Astrocyte (in vitro differentiated cells and primary cell): Measurements from ENCODE around the gene TPX2. TPM values are rescaled to one million over a fixed set of nuclear protein-coding genes. Genes with fewer than 3 reads are reported as not detected.
"Not testable (repeated sequence)": the region's sequence is repeated elsewhere in the genome, so short reads cannot be mapped to it uniquely, and the experiment has no call there.

ENCODE experiments used
- DNase-seq: peaks from one replicate; pipeline ENCODE4 v3.0.0-alpha.2; 2010; ENCODE audit warnings: low read depth
- FAIRE-seq: peaks from 2 replicates; lab custom pipeline; 2011; peaks lifted over from hg19 to GRCh38; lab: Jason Lieb, UNC
- H2AFZ ChIP-seq: 2 replicates; pipeline ENCODE4 v1.6.0; 2012; ENCODE audit warnings: low read depth, low read length, inconsistent platforms
- H3K27ac ChIP-seq: 2 replicates; pipeline ENCODE4 v1.5.1; 2011; ENCODE audit warnings: low read depth, low read length, inconsistent platforms
- H3K27me3 ChIP-seq: 2 replicates; pipeline ENCODE4 v1.6.0; 2011; ENCODE audit warnings: low read length, inconsistent platforms; ENCODE audit not compliant: insufficient read depth
- H3K36me3 ChIP-seq: 2 replicates; pipeline ENCODE4 v1.5.1; 2011; ENCODE audit warnings: low read length, inconsistent platforms; ENCODE audit not compliant: insufficient read depth
- H3K4me1 ChIP-seq: 2 replicates; pipeline ENCODE4 v1.5.1; 2011; ENCODE audit warnings: low read length, inconsistent platforms; ENCODE audit not compliant: insufficient read depth
- H3K4me2 ChIP-seq: 2 replicates; pipeline ENCODE4 v1.6.0; 2012; ENCODE audit warnings: low read length, inconsistent platforms
- H3K4me3 ChIP-seq: 2 replicates; pipeline ENCODE4 v1.5.1; 2011; ENCODE audit warnings: low read depth, mild to moderate bottlenecking, low read length, inconsistent platforms; ENCODE audit not compliant: insufficient read depth
- H3K79me2 ChIP-seq: 2 replicates; pipeline ENCODE4 v1.6.0; 2012; ENCODE audit warnings: mild to moderate bottlenecking, low read length, inconsistent platforms; ENCODE audit not compliant: insufficient read depth
- H3K9ac ChIP-seq: 2 replicates; pipeline ENCODE4 v1.6.0; 2012; ENCODE audit warnings: mild to moderate bottlenecking, low read length, inconsistent platforms
- H3K9me3 ChIP-seq: 2 replicates; pipeline ENCODE4 v1.5.1; 2012; ENCODE audit warnings: low read depth, mild to moderate bottlenecking, low read length, inconsistent platforms; ENCODE audit not compliant: insufficient read depth
- H4K20me1 ChIP-seq: 2 replicates; pipeline ENCODE4 v1.6.0; 2012; ENCODE audit warnings: low read length, inconsistent platforms; ENCODE audit not compliant: insufficient read depth
- H3K27ac Mint-ChIP-seq: one replicate; pipeline ENCODE4 v1.8.0; 2021; ENCODE audit warnings: mild to moderate bottlenecking, mixed read lengths; ENCODE audit not compliant: unreplicated experiment
- H3K27me3 Mint-ChIP-seq: one replicate; pipeline ENCODE4 v1.8.0; 2021; ENCODE audit warnings: low read depth, mixed read lengths; ENCODE audit not compliant: unreplicated experiment
- H3K36me3 Mint-ChIP-seq: one replicate; pipeline ENCODE4 v1.8.0; 2021; ENCODE audit warnings: low read depth, mixed read lengths; ENCODE audit not compliant: unreplicated experiment
- H3K4me1 Mint-ChIP-seq: one replicate; pipeline ENCODE4 v1.8.0; 2021; ENCODE audit warnings: low read depth, mixed read lengths; ENCODE audit not compliant: unreplicated experiment
- H3K4me3 Mint-ChIP-seq: one replicate; pipeline ENCODE4 v1.8.0; 2021; ENCODE audit warnings: mild to moderate bottlenecking, moderate library complexity, mixed read lengths; ENCODE audit not compliant: unreplicated experiment
- H3K9me3 Mint-ChIP-seq: one replicate; pipeline ENCODE4 v1.8.0; 2021; ENCODE audit warnings: mild to moderate bottlenecking, mixed read lengths; ENCODE audit not compliant: unreplicated experiment
- EZH2 ChIP-seq: IDR thresholded peaks from 2 replicates; pipeline ENCODE4 v1.6.1; 2012; ENCODE audit warnings: mild to moderate bottlenecking, low read length, inconsistent platforms; ENCODE audit not compliant: insufficient read depth
- total RNA-seq: library from RNA; stranded (reverse); gene quantifications from 2 replicates; pipeline ENCODE4 v1.2.1, GENCODE V29; 2021
- TF ChIP-seq, protein P1 (sequence below): IDR thresholded peaks from 2 replicates; pipeline ENCODE4 v1.5.1; 2011; ENCODE audit warnings: low read depth, mild to moderate bottlenecking, inconsistent platforms, low read length, moderate library complexity; ENCODE audit not compliant: insufficient read depth

The TPX2 gene
- total RNA-seq, 1 donor from 2014 or later = 41.6 TPM

- H4K20me1 ChIP-seq = peaks cover 10% of the 10 kb centered on the region
- no peak overlapping the region for H3K27ac ChIP-seq
- H3K4me3 ChIP-seq = no peak overlapping the region
- DNase-seq (no peak), FAIRE-seq (no peak)
- no peaks in the 10 kb centered on the region for H3K27me3 ChIP-seq
- peaks cover 97% of the 10 kb centered on the region for H3K79me2 ChIP-seq
- no peak overlapping the region for H3K27ac Mint-ChIP-seq
- no peak overlapping the region for H3K4me2 ChIP-seq
- TF ChIP-seq, protein P1, sequence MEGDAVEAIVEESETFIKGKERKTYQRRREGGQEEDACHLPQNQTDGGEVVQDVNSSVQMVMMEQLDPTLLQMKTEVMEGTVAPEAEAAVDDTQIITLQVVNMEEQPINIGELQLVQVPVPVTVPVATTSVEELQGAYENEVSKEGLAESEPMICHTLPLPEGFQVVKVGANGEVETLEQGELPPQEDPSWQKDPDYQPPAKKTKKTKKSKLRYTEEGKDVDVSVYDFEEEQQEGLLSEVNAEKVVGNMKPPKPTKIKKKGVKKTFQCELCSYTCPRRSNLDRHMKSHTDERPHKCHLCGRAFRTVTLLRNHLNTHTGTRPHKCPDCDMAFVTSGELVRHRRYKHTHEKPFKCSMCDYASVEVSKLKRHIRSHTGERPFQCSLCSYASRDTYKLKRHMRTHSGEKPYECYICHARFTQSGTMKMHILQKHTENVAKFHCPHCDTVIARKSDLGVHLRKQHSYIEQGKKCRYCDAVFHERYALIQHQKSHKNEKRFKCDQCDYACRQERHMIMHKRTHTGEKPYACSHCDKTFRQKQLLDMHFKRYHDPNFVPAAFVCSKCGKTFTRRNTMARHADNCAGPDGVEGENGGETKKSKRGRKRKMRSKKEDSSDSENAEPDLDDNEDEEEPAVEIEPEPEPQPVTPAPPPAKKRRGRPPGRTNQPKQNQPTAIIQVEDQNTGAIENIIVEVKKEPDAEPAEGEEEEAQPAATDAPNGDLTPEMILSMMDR = no peak
- TF ChIP-seq EZH2 = no peak
- H3K4me3 Mint-ChIP-seq = no peak overlapping the region
- H3K9me3 Mint-ChIP-seq = no peaks in the 10 kb centered on the region
- H3K4me1 ChIP-seq = peaks cover 3% of the 10 kb centered on the region
- no peak overlapping the region for H2AFZ ChIP-seq
- H3K36me3 ChIP-seq = peaks cover 4% of the 10 kb centered on the region
- H3K9me3 ChIP-seq = no peaks in the 10 kb centered on the region
- no peaks in the 10 kb centered on the region for H3K36me3 Mint-ChIP-seq
- no peak overlapping the region for H3K9ac ChIP-seq
- H3K4me1 Mint-ChIP-seq = peaks cover 7% of the 10 kb centered on the region
- no peaks in the 10 kb centered on the region for H3K27me3 Mint-ChIP-seq
These were observed 7.2 kb downstream of the TPX2 start for GRCh38 chr20:31746068-31746878.

DNA sequence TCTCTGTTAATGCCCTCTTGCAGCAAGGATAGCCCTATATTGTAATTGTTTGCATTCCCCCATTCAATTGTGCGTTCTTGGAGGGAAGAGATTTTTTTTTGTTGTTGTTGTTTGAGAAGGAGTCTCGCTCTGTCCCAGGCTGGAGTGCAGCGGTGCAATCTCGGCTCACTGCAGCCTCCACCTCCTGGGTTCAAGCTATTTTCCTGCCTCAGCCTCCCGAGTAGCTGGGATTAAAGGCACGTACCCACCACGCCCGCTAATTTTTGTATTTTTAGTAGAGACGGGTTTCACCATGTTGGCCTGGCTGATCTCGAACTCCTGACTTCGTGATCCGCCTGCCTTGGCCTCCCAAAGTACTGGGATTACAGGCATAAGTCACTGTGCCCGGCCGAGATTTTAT, 7.9 kb downstream of the TPX2 start:
- H3K36me3 Mint-ChIP-seq, H4K20me1 ChIP-seq, H3K4me2 ChIP-seq, H3K4me3 ChIP-seq, H3K27ac Mint-ChIP-seq, H2AFZ ChIP-seq, H3K4me1 ChIP-seq, H3K9me3 ChIP-seq, H3K4me3 Mint-ChIP-seq, H3K27me3 Mint-ChIP-seq, H3K27ac ChIP-seq, H3K4me1 Mint-ChIP-seq, H3K36me3 ChIP-seq, H3K27me3 ChIP-seq, H3K9ac ChIP-seq, H3K9me3 Mint-ChIP-seq, DNase-seq, FAIRE-seq: not testable (repeated sequence)
- peaks cover 97% of the 10 kb centered on the region for H3K79me2 ChIP-seq

- H3K9me3 ChIP-seq = no peaks in the 10 kb centered on the region
- H3K9ac ChIP-seq = no peak overlapping the region
- no peak for TF ChIP-seq EZH2
- TF ChIP-seq, protein P1 = no peak
- H3K36me3 Mint-ChIP-seq = no peaks in the 10 kb centered on the region
- no peak overlapping the region for H3K27ac Mint-ChIP-seq
- H3K4me2 ChIP-seq = no peak overlapping the region
- H3K27ac ChIP-seq = no peak overlapping the region
- peaks cover 4% of the 10 kb centered on the region for H3K36me3 ChIP-seq
- H3K79me2 ChIP-seq = peaks cover 97% of the 10 kb centered on the region
- H2AFZ ChIP-seq = no peak overlapping the region
- peaks cover 10% of the 10 kb centered on the region for H4K20me1 ChIP-seq
- peaks cover 3% of the 10 kb centered on the region for H3K4me1 ChIP-seq
- H3K4me1 Mint-ChIP-seq = peaks cover 9% of the 10 kb centered on the region
- H3K27me3 Mint-ChIP-seq = no peaks in the 10 kb centered on the region
- H3K4me3 ChIP-seq = no peak overlapping the region
- H3K27me3 ChIP-seq = no peaks in the 10 kb centered on the region
- DNase-seq (no peak), FAIRE-seq (no peak)
- no peaks in the 10 kb centered on the region for H3K9me3 Mint-ChIP-seq
- H3K4me3 Mint-ChIP-seq = no peak overlapping the region
These were observed 8.6 kb downstream of the TPX2 start for GRCh38 chr20:31747640-31748039.
